ENCODE results near the gene FAM174B.

The FAM174B gene

GRCh38 chr15:92621972-92622533 lies 33.5 kb downstream of the FAM174B start:
- Histone ChIP-seq H3K4me3 (replicated peaks; ENCODE audit: insufficient read depth, low read length) (no peak overlapping the region), H3K27ac (replicated peaks) (no peak overlapping the region), H3K27me3 (ENCODE audit: insufficient read depth, poor library complexity, severe bottlenecking) (no peaks in the 10 kb centered on the region)
- no peak for DNase-seq (ENCODE audit: low read depth in 1 of 2, low spot score in 1 of 2)
- TF ChIP-seq CTCF (IDR thresholded peaks at IDR 0.05; ENCODE audit: insufficient read depth, low read length) (no peak), REST (IDR thresholded peaks at IDR 0.05; ENCODE audit: insufficient replicate concordance, low read depth) (no peak), SPI1 (IDR thresholded peaks at IDR 0.05; ENCODE audit: borderline replicate concordance, low read depth) (no peak), GABPA (IDR thresholded peaks at IDR 0.05; ENCODE audit: low read depth) (no peak), POLR2AphosphoS5 (IDR thresholded peaks at IDR 0.05; ENCODE audit: low read depth) (no peak)

- no peak for DNase-seq (ENCODE audit: low read depth in 1 of 2, low spot score in 1 of 2)
- Histone ChIP-seq H3K4me3 (replicated peaks; ENCODE audit: insufficient read depth, low read length) (no peak overlapping the region), H3K27ac (replicated peaks) (no peak overlapping the region), H3K27me3 (ENCODE audit: insufficient read depth, poor library complexity, severe bottlenecking) (no peaks in the 10 kb centered on the region)
- no peak for TF ChIP-seq REST (IDR thresholded peaks at IDR 0.05; ENCODE audit: insufficient replicate concordance, low read depth)
- TF ChIP-seq GABPA (IDR thresholded peaks at IDR 0.05; ENCODE audit: low read depth): no peak
- TF ChIP-seq CTCF (IDR thresholded peaks at IDR 0.05; ENCODE audit: insufficient read depth, low read length): no peak
- no peak for TF ChIP-seq SPI1 (IDR thresholded peaks at IDR 0.05; ENCODE audit: borderline replicate concordance, low read depth)
- TF ChIP-seq POLR2AphosphoS5 (IDR thresholded peaks at IDR 0.05; ENCODE audit: low read depth): no peak
Measured at GRCh38 chr15:92620991-92621390, 34.6 kb downstream of the FAM174B start.

- H3K4me3 ChIP-seq (replicated peaks; ENCODE audit: insufficient read depth, low read length): no peak overlapping the region
- TF ChIP-seq CTCF (IDR thresholded peaks at IDR 0.05; ENCODE audit: insufficient read depth, low read length) (no peak), SPI1 (IDR thresholded peaks at IDR 0.05; ENCODE audit: borderline replicate concordance, low read depth) (no peak), REST (IDR thresholded peaks at IDR 0.05; ENCODE audit: insufficient replicate concordance, low read depth) (no peak), POLR2AphosphoS5 (IDR thresholded peaks at IDR 0.05; ENCODE audit: low read depth) (no peak), GABPA (IDR thresholded peaks at IDR 0.05; ENCODE audit: low read depth) (no peak)
- no peak overlapping the region for H3K27ac ChIP-seq (replicated peaks)
- H3K27me3 ChIP-seq (ENCODE audit: insufficient read depth, poor library complexity, severe bottlenecking): no peaks in the 10 kb centered on the region
- no peak for DNase-seq (ENCODE audit: low read depth in 1 of 2, low spot score in 1 of 2)
Measured at GRCh38 chr15:92619145-92620101, 36.2 kb downstream of the FAM174B start.

All from HL-60 (cell line).